Measurements from ENCODE around the gene DAD1. TPM values are rescaled to one million over a fixed set of nuclear protein-coding genes. Genes with fewer than 3 reads are reported as not detected.

DAD1 gene
- total RNA-seq, 1 donor from 2014 or later = 140 TPM

DNA sequence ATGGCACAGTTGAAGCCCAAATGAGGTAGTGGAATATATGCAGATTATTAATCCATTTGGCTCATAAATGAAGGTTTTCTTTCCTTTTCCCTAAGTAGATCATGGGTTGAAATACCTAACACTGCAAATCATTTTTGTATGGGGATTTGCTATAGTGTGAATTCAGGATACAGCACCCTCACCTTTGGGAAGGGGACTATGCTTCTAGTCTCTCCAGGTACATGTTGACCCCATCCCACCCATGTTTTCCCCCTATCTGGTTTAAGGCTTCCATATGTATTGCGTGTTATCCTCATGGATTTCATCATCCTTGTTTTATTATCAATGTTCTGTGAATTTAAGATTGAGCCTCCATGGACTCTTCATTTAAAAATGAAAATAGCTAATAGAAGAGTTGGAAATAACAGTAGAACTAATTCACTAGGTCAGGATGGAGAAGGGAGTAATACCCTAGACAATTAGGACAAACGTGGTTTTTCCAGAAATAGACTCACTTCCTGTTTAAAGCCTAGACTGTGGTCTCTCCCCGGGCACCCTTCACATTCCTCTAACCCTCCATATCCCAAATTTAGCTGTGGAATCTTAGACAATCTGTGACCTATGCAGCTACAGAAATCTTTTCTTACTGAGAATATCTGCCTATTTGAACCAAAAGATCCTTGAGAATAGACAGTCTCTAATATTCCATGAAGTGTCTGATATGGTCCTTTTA, 56.5 kb downstream of the DAD1 start:
- Mint-ChIP-seq H3K27me3 (ENCODE audit: low read depth) (peaks cover 73% of the 10 kb centered on the region), H3K4me3 (no peak overlapping the region), H3K9me3 (no peaks in the 10 kb centered on the region), H3K4me1 (peaks cover 18% of the 10 kb centered on the region), H3K27ac (no peak overlapping the region), H3K36me3 (no peaks in the 10 kb centered on the region)
- TF ChIP-seq, protein P1, sequence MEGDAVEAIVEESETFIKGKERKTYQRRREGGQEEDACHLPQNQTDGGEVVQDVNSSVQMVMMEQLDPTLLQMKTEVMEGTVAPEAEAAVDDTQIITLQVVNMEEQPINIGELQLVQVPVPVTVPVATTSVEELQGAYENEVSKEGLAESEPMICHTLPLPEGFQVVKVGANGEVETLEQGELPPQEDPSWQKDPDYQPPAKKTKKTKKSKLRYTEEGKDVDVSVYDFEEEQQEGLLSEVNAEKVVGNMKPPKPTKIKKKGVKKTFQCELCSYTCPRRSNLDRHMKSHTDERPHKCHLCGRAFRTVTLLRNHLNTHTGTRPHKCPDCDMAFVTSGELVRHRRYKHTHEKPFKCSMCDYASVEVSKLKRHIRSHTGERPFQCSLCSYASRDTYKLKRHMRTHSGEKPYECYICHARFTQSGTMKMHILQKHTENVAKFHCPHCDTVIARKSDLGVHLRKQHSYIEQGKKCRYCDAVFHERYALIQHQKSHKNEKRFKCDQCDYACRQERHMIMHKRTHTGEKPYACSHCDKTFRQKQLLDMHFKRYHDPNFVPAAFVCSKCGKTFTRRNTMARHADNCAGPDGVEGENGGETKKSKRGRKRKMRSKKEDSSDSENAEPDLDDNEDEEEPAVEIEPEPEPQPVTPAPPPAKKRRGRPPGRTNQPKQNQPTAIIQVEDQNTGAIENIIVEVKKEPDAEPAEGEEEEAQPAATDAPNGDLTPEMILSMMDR (IDR thresholded peaks at IDR 0.05; ENCODE audit: unreplicated experiment) = no peak
- DNase-seq (ENCODE audit: low spot score in 2 of 2, unreplicated experiment in 2 of 2) = no peak

DNA sequence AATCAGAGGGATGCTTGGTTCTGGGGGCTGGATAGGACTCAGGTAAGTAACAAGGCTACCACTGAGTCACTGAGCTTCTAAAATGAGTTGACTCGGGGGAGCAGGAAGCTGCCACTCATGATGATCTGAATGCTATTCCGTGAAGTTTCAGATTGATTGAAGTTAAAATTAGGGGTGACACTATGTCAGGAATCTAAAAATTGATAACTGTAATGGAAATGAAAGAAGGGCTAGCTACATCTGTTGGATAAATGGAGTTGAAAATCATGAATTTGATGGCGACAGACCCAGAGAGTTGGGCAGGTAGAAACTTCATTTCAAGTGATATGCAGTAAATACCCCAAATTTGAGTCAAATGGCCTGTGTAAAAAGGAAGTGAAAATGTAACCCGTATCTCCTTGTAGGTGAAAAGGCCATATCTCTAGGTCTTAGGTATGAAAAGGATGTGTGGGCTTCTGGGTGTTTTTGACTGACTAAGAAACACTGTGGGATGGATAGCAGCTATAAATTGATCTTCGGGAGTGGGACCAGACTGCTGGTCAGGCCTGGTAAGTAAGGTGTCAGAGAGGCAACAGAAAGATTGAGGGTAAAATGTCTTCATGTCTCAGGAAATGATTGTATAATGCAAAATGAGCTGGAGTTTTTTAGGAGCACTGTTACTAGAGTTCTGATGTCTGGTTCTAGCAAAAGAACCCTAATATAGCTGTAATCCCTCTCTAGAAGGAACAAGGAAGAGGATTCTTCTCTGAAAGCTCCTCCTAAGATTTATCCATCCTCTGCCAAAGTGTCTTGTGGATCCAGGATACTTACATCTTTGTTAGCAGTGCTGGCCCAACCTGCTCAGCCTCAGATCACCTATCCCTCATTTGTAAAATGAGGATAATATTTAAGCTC, 57.3 kb downstream of the DAD1 start:
- TF ChIP-seq, protein P1 (IDR thresholded peaks at IDR 0.05; ENCODE audit: unreplicated experiment) = no peak

GRCh38 chr14:22530127-22530526, 58.9 kb downstream of the DAD1 start:
- H3K9me3 Mint-ChIP-seq = no peaks in the 10 kb centered on the region

More for the DNA sequence above, 57.3 kb downstream of the DAD1 start:
- no peak overlapping the region for H3K4me3 Mint-ChIP-seq
- no peaks in the 10 kb centered on the region for H3K36me3 Mint-ChIP-seq
- DNase-seq (ENCODE audit: low spot score in 2 of 2, unreplicated experiment in 2 of 2) = no peak
- peaks cover 72% of the 10 kb centered on the region for H3K27me3 Mint-ChIP-seq (ENCODE audit: low read depth)
- no peak overlapping the region for H3K27ac Mint-ChIP-seq
- H3K9me3 Mint-ChIP-seq = no peaks in the 10 kb centered on the region
- H3K4me1 Mint-ChIP-seq = peaks cover 15% of the 10 kb centered on the region

GRCh38 chr14:22526744-22527143, 62.3 kb downstream of the DAD1 start:
- Mint-ChIP-seq H3K4me3 (no peak overlapping the region), H3K9me3 (no peaks in the 10 kb centered on the region), H3K27me3 (ENCODE audit: low read depth) (peaks cover 61% of the 10 kb centered on the region), H3K36me3 (no peaks in the 10 kb centered on the region), H3K27ac (no peak overlapping the region), H3K4me1 (peaks cover 25% of the 10 kb centered on the region)
- DNase-seq (ENCODE audit: low spot score in 2 of 2, unreplicated experiment in 2 of 2) = no peak
- TF ChIP-seq, protein P1 (IDR thresholded peaks at IDR 0.05; ENCODE audit: unreplicated experiment) = no peak

More at GRCh38 chr14:22530127-22530526, 58.9 kb downstream of the DAD1 start:
- Mint-ChIP-seq H3K4me3 (no peak overlapping the region), H3K27me3 (ENCODE audit: low read depth) (peaks cover 73% of the 10 kb centered on the region), H3K27ac (no peak overlapping the region), H3K36me3 (no peaks in the 10 kb centered on the region), H3K4me1 (peaks cover 10% of the 10 kb centered on the region)
- TF ChIP-seq, protein P1 (IDR thresholded peaks at IDR 0.05; ENCODE audit: unreplicated experiment) = no peak
- no peak for DNase-seq (ENCODE audit: low spot score in 2 of 2, unreplicated experiment in 2 of 2)

DNA sequence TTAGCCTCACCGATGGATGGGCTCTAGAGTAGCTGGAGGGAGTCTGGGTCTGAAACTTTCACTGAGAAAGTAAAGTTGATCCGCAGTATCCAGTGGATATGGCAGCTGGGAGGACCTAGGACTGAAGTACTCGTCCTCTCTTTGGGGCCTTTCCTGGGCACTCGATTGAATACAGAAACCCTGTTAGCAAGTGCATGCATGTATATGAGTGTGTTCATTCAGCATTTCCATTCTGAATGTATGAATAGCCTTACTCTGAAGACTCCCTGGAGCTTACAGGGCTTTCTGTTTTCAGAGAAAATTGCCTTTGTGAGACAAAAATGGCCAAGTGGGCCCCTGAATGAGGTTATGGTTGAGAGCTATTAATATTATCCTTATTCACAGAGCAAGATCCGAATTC, 62.8 kb downstream of the DAD1 start:
- no peak for DNase-seq (ENCODE audit: low spot score in 2 of 2, unreplicated experiment in 2 of 2)
- TF ChIP-seq, protein P1 (IDR thresholded peaks at IDR 0.05; ENCODE audit: unreplicated experiment) = no peak
- H3K9me3 Mint-ChIP-seq = no peaks in the 10 kb centered on the region
- H3K4me1 Mint-ChIP-seq = peaks cover 26% of the 10 kb centered on the region
- H3K27me3 Mint-ChIP-seq (ENCODE audit: low read depth) = peaks cover 59% of the 10 kb centered on the region
- H3K4me3 Mint-ChIP-seq = no peak overlapping the region
- no peaks in the 10 kb centered on the region for H3K36me3 Mint-ChIP-seq
- no peak overlapping the region for H3K27ac Mint-ChIP-seq

Measured in mesothelial cell of epicardium (in vitro differentiated cells).